Measurements from ENCODE around the gene TIMP1. TPM values are rescaled to one million over a fixed set of nuclear protein-coding genes. Genes with fewer than 3 reads are reported as not detected.
"Not testable (repeated sequence)": the region's sequence is repeated elsewhere in the genome, so short reads cannot be mapped to it uniquely, and the experiment has no call there.

The TIMP1 gene
- total and polyA plus RNA-seq, 3 donors from 2014 or later = 535 to 995 (median 708) TPM

- H3K27me3 ChIP-seq = no peaks in the 10 kb centered on the region
- H3K4me1 ChIP-seq = no peaks in the 10 kb centered on the region
- TF ChIP-seq CTCF (IDR thresholded peaks at IDR 0.05) (no peak), POLR2A (IDR thresholded peaks at IDR 0.05) (no peak)
- intact Hi-C loops (cut with DNase I; ENCODE audit: low total_unique reads) = no loop called here
- DNase-seq = no peak
- no peaks in the 10 kb centered on the region for H3K9me3 ChIP-seq
- no peak overlapping the region for H3K4me3 ChIP-seq
- no peaks in the 10 kb centered on the region for H3K36me3 ChIP-seq (ENCODE audit: low read depth, missing control alignments)
- peak overlapping the region in 1 of 2 donors; percentile 78 for H3K27ac ChIP-seq
- 91 to 100% methylated on average over 1 to 2 of the region's 2 CpGs for WGBS, 2 donors
Observed at GRCh38 chrX:47596256-47596655, 14.0 kb downstream of the TIMP1 start.

GRCh38 chrX:47597222-47597621, 15.0 kb downstream of the TIMP1 start:
- H3K4me3 ChIP-seq = no peak overlapping the region
- WGBS, 2 donors = 90 to 93% methylated on average over 3 of the region's 3 CpGs
- no peak for TF ChIP-seq POLR2A (IDR thresholded peaks at IDR 0.05)
- no peak for TF ChIP-seq CTCF (IDR thresholded peaks at IDR 0.05)
- no peak overlapping the region for H3K27ac ChIP-seq
- intact Hi-C loops (cut with DNase I; ENCODE audit: low total_unique reads) = no loop called here
- H3K36me3 ChIP-seq (ENCODE audit: low read depth, missing control alignments) = no peaks in the 10 kb centered on the region
- no peaks in the 10 kb centered on the region for H3K9me3 ChIP-seq
- H3K27me3 ChIP-seq = no peaks in the 10 kb centered on the region
- DNase-seq = no peak
- no peaks in the 10 kb centered on the region for H3K4me1 ChIP-seq

- H3K4me1 ChIP-seq; DNase-seq; H3K36me3 ChIP-seq (ENCODE audit: low read depth, missing control alignments); H3K9me3 ChIP-seq; intact Hi-C loops (cut with DNase I; ENCODE audit: low total_unique reads); H3K27me3 ChIP-seq; H3K27ac ChIP-seq; H3K4me3 ChIP-seq: not testable (repeated sequence)
- 91 to 95% methylated on average over 4 of the region's 4 CpGs for WGBS, 2 donors
Observed at GRCh38 chrX:47603125-47603524, 20.9 kb downstream of the TIMP1 start.

DNA sequence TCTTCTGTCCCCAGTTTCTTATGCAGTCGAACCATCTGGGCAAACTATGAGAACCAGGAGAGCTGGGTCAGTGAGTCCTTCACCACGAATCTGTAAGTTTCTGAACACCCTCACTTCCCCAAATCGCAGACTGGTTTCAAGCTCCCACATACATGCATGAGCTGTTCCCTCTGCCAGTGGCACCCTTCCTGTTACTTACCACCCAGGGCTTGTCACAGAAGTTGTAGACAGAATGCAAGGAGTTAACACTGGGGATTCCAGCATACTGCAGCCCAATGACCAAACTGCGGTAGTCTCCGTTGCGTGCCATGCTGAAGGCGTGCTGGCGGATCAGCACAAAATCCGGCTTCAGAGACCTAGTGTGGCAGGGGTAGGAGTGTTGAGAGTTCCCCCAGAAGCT, 22.8 kb downstream of the TIMP1 start:
- Histone ChIP-seq H3K36me3 (ENCODE audit: low read depth, missing control alignments) (no peaks in the 10 kb centered on the region), H3K27me3 (no peaks in the 10 kb centered on the region), H3K4me3 (no peak overlapping the region), H3K27ac (no peak overlapping the region), H3K9me3 (no peaks in the 10 kb centered on the region), H3K4me1 (no peaks in the 10 kb centered on the region)
- no peak for DNase-seq
- no peak for TF ChIP-seq CTCF (IDR thresholded peaks at IDR 0.05)
- TF ChIP-seq POLR2A (IDR thresholded peaks at IDR 0.05) = no peak
- intact Hi-C loops (cut with DNase I; ENCODE audit: low total_unique reads) = no loop called here
- WGBS, 2 donors = 90 to 94% methylated on average over 7 to 9 of the region's 9 CpGs

DNA sequence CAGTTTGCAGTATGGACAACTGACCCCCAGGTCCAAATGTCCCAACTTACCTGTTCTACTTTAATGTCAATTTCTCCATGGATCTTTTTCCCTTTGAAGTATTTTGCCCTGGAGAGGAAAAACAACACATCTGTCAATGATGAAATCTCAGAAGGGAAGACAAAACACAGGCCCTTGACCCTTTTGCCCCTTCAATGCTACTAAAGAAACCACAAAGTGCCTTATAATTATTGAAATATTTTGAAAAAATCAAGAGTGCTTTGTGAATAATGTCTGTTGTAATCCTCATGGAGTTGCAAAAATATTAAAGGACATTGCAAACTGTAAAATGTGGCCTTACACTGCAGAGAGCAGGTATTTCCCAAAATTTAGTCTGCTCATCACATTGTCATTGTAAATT, 24.9 kb downstream of the TIMP1 start:
- no peaks in the 10 kb centered on the region for H3K9me3 ChIP-seq
- DNase-seq = no peak
- no peaks in the 10 kb centered on the region for H3K27me3 ChIP-seq
- H3K36me3 ChIP-seq (ENCODE audit: low read depth, missing control alignments) = no peaks in the 10 kb centered on the region
- no peak overlapping the region for H3K4me3 ChIP-seq
- H3K27ac ChIP-seq = no peak overlapping the region
- H3K4me1 ChIP-seq = no peaks in the 10 kb centered on the region
- TF ChIP-seq POLR2A (IDR thresholded peaks at IDR 0.05) (no peak), CTCF (IDR thresholded peaks at IDR 0.05) (no peak)
- intact Hi-C loops (cut with DNase I; ENCODE audit: low total_unique reads) = no loop called here

Measured in testis (tissue), 3 donors.